Activated CD8-positive, alpha-beta memory T cell treated with anti-CD3 and anti-CD28 coated beads for 36 hours (primary cell): Measurements from ENCODE around the gene MACROD2. TPM values are rescaled to one million over a fixed set of nuclear protein-coding genes. Genes with fewer than 3 reads are reported as not detected.
"Not testable (repeated sequence)": the region's sequence is repeated elsewhere in the genome, so short reads cannot be mapped to it uniquely, and the experiment has no call there.

Experiments used
- CTCF ChIA-PET: fragments of 350-600 bp; sonication (Branson Sonifier 250); formaldehyde crosslinking; loops from one replicate; lab custom pipeline; 2021; ENCODE audit warnings: antibody characterized with exemption; lab: Charles Lee
- POLR2A ChIA-PET: fragments of 350-600 bp; sonication (Branson Sonifier 250); formaldehyde crosslinking; loops from one replicate; lab custom pipeline; 2021; ENCODE audit warnings: antibody characterized with exemption; lab: Charles Lee
- total RNA-seq, 2 experiments: library from RNA; stranded (reverse); gene quantifications; one replicate each; pipeline ENCODE4 v1.2.3, GENCODE V29; 2021

MACROD2 gene
- total RNA-seq, 2 experiments from 2014 or later: not detected

DNA sequence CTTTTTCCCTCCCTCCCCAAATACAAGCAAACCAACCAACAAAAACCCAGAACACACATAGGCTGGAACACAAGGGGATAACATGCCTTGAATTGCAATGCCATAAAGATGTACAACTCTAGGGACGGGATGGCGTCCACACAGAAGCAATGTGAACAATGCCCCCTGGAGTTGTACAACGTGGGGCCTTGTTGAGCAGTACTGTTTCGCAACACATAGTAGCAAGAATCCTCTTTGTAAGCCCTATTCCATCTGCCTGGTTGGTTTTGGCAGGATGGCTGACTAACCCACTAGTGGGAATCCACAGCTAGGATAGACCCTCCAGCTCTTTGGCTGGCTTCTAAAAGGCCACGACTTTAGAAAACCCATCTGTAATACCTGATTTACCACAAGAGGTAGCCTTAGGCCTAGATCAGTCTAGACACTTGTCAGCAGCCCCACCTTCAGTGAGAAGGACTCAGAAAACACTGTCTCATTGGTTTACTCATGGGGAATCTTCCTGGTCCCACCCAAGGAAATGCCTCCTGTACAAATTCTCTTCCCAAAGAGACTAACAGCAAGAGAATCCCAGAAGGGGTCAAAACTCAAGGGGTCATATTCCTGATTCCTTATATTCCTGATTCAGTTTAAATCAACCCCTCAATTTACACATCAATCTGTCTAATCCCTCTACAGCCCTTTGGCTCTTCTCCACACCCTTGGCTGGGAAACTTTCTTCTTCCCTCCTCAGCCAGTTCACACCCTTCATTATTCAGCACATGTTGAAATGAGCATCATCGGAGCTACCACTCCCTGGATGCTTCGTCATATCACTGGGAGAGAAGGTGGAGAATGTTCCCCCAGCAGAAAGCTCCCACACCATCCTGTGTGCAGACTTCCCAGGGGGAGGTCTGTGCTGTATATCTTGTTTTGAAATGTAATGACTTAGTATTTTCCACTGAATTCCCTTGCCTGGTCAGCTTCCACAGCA lies 964.5 kb downstream of the MACROD2 start:
- ChIA-PET POLR2A (no interaction called here), CTCF (no interaction called here)

GRCh38 chr20:14960831-14961230 lies 965.5 kb downstream of the MACROD2 start:
- ChIA-PET CTCF (no interaction called here), POLR2A (no interaction called here)

- CTCF ChIA-PET: no interaction called here
- POLR2A ChIA-PET: no interaction called here
Observed at GRCh38 chr20:14963262-14963663, 967.9 kb downstream of the MACROD2 start.

- CTCF ChIA-PET: no interaction called here
- POLR2A ChIA-PET: no interaction called here
Observed at GRCh38 chr20:14966203-14966602, 970.9 kb downstream of the MACROD2 start.

DNA sequence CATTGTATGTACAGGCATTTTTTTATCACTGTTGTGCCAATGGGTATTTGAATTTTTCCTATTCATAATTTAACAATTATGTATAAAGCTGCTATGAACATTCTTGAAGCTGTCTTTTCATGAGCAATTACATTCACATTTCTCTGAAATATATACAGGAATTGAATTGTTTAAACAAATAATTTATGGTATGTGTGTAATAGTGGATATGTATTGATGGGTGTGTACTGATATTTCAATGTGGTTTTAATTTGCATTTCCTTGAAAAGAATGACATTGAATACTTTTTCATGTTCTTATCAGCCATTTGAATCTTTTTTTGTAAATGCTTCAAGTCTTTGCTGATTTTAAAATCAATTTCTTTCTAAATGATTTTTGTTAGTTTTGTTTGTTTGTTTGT lies 971.5 kb downstream of the MACROD2 start:
- POLR2A ChIA-PET: no interaction called here
- CTCF ChIA-PET: interaction anchor here (0.5 kb wide), 1 partner anchor 36 kb away, joined by 3 read pairs; no protein-coding TSS in a partner anchor

- CTCF ChIA-PET: no interaction called here
- POLR2A ChIA-PET: interaction anchor here (0.6 kb wide), 1 partner anchor 117 kb away, joined by 7 read pairs; no protein-coding TSS in a partner anchor
Observed at GRCh38 chr20:14972256-14972655, 976.9 kb downstream of the MACROD2 start.

- ChIA-PET POLR2A (interaction anchor here (0.6 kb wide), 1 partner anchor 117 kb away, joined by 7 read pairs; no protein-coding TSS in a partner anchor), CTCF (no interaction called here)
Observed at GRCh38 chr20:14972690-14973089, 977.4 kb downstream of the MACROD2 start.

DNA sequence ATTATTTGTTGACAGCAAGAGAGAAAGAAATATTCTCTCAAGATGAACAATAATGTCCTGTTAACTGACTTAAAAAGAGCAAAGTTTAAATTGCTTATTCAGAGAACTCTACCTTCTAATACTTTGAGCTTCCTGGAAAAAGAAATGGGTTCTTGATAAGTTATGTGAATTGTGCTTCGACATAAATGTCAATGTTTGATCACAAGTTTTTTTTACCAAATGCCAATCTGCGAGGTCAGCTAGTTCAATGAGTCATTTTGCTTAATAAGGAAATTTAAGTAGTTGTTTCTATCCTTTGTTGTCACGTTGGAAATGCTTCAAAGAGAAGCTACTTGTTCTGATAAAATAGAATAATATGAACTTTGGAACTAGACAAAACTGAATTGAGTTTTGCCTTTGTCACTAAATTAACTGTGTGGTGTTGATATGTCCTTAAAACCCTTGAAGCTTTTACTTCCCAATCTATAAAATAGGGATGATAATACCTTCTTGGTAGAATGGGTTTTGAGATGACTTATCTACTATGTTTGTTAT lies 984.2 kb downstream of the MACROD2 start:
- POLR2A ChIA-PET: no interaction called here
- CTCF ChIA-PET: no interaction called here

DNA sequence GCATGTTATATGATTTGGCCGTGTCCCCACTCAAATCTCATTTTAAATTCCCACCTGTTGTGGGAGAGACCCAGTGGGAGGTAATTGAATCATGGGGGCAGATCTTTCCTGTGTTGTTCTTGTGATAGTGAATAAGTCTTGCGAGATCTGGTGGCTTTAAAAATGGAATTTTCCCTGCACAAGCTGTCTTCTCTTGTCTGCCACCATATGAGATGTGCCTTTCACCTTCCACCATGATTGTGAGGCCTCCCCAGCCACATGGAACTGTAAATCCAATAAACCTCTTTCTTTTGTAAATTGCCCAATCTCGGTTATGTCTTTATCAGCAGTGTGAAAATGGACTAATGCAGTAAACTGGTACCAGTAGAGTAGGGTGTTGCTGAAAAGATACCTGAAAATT lies 986.2 kb downstream of the MACROD2 start:
- POLR2A ChIA-PET: not testable (repeated sequence)

DNA sequence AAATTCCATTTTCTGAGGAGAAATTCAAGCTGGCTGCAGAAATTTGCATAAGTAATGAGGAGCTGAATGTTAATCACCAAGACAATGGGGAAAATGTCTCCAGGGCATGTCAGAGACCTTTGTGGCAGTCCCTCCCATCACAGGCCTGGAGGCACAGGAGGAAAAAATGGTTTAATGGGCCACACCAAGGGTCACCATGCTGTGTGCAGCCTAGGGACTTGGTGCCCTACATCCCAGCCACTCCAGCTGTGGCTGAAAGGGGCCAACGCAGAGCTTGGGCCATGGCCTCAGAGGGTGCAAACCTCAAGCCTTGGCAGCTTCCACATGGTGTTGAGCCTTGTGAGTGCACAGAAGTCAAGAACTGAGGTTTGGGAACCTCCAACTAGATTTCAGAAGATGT lies 987.0 kb downstream of the MACROD2 start:
- POLR2A ChIA-PET, CTCF ChIA-PET: not testable (repeated sequence)

More for the DNA sequence above, 986.2 kb downstream of the MACROD2 start:
- CTCF ChIA-PET: not testable (repeated sequence)

GRCh38 chr20:14984305-14984704 lies 989.0 kb downstream of the MACROD2 start:
- ChIA-PET POLR2A (no interaction called here), CTCF (no interaction called here)

DNA sequence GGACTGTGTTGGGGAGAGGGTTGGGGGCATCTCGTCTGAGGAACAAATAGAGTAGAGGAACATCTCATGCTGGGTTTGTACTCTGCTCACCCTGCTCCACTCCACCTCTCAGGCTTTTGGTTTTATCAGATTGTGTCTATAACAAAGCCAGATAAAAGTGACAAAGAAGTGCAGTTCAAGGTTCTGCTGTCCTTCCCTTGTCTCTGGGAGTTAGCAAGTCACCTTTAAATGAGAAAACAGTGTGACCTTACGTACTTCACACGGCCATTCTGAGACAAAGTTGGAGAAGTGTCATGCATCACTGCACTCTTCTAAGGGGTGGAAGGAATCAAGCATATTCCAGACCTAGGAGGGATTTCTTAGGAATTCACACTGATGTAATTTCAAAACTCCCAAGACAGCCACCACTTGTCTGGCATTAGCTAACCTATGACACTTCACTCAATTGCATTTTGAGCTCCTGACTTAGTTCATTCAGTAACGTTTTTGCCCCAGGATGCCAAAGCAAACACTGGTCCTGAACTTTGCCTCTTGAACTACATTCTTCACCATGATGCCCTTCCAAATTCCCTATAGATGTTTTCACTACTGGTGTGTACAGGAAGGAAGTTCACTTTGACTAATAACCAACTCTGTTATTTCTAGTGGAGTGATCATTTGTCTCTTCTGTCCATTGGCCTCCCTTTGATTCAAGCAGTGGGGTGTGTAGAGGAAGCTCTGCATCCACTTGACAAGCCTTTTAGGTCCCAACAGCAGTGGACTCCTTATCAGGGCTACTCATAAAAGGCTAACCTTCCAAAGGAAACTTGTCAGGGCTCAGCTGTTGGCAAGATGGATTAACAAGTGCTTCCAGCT lies 989.7 kb downstream of the MACROD2 start:
- POLR2A ChIA-PET: no interaction called here
- CTCF ChIA-PET: no interaction called here

GRCh38 chr20:14986026-14986655 lies 990.8 kb downstream of the MACROD2 start:
- ChIA-PET CTCF (no interaction called here), POLR2A (no interaction called here)

GRCh38 chr20:14986656-14987055 lies 991.3 kb downstream of the MACROD2 start:
- ChIA-PET POLR2A (no interaction called here), CTCF (no interaction called here)

GRCh38 chr20:14989535-14990290 lies 994.4 kb downstream of the MACROD2 start:
- CTCF ChIA-PET: no interaction called here
- POLR2A ChIA-PET: no interaction called here

DNA sequence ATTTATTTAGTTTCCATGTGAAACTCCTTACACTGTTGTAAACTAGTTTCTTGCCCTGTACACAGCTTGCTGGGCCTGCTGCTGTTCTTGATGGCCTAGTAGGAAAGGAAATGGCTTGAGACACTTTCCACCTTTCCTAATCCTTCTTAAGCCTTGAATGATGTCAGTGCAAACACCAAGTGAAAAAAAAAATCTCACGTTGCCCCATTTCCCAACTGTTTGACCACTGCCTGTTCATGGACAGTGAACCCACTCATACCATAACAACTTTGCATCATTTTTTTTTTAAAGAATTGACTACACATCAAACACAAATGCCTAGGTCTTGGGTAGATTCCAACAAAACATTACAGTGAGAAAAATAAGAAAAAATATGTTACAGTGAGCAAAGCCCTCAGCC lies 995.7 kb downstream of the MACROD2 start:
- ChIA-PET POLR2A (no interaction called here), CTCF (no interaction called here)

DNA sequence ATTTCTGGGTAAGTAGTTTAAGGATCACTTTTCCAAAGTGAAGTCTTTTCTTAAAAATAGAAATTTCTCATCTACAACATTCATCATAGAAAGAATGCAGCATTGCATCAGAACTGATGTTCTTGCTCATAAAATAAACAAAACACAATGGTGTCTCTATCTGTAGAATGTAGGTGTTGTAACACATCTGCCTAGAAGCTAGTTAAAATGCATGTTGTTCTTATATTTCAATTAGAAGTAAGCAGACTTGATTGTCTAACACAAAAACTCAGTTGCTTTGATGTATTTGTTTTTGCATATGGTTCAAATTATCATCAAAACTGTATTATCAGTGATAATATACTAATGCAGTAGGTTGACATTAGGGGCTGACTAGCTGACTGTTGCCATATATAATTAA lies 996.8 kb downstream of the MACROD2 start:
- CTCF ChIA-PET: no interaction called here

DNA sequence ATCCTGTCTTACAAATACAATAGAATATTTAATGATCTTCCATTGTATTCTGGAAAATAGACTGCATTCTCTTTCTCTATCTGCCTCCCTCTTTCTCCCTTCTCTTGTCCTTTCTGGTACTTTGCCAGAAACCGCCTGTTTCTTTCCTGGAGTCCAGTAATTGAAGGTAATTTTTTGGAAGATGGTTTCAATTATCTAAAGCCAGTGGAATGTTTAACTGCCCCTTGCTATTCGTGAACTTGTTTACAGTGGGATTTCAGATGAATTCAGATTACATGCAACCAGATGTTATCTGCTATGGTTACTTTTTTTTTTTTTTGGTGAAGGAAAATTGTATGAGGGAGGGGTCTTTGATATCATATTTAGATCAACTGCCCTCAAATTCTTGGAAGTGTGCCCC lies 997.6 kb downstream of the MACROD2 start:
- CTCF ChIA-PET: no interaction called here

More for the DNA sequence above, 996.8 kb downstream of the MACROD2 start:
- POLR2A ChIA-PET: no interaction called here

More for the DNA sequence above, 997.6 kb downstream of the MACROD2 start:
- POLR2A ChIA-PET: no interaction called here
